ENCODE measurements around the gene CADM1. TPM values are rescaled to one million over a fixed set of nuclear protein-coding genes. Genes with fewer than 3 reads are reported as not detected.

Gene CADM1
- total RNA-seq, 1 experiment from 2014 or later, result 1.1 TPM

- H3K79me2 ChIP-seq (ENCODE audit: low read length), result no peaks in the 10 kb centered on the region
- DNase-seq (no peak), ATAC-seq (no peak)
- no peaks in the 10 kb centered on the region for H3K27me3 ChIP-seq (ENCODE audit: low read length)
- TF ChIP-seq EZH2 (IDR thresholded peaks at IDR 0.05; ENCODE audit: low read length, unreplicated experiment), result no peak
- no peak for TF ChIP-seq CTCF (conservative IDR thresholded peaks at IDR 0.05; ENCODE audit: low read depth, low read length)
- H3K9ac ChIP-seq (ENCODE audit: low read length), result no peak overlapping the region
- no peaks in the 10 kb centered on the region for H3F3A ChIP-seq (ENCODE audit: low read length, unreplicated experiment)
- H3K9me3 ChIP-seq (ENCODE audit: low read length), result no peaks in the 10 kb centered on the region
- CTCF ChIA-PET, result no interaction called here
- no peak overlapping the region for H3K4me3 ChIP-seq (ENCODE audit: low read length)
- no peak overlapping the region for H3K27ac ChIP-seq (ENCODE audit: low read length)
- BruUV-seq (replicated peaks), result no TSS peak
- no peak overlapping the region for H2AFZ ChIP-seq (ENCODE audit: low read length)
- intact Hi-C loops (cut with micrococcal nuclease), result no loop called here
- H3K4me2 ChIP-seq (ENCODE audit: low read length), result no peak overlapping the region
- no peaks in the 10 kb centered on the region for H4K20me1 ChIP-seq (ENCODE audit: low read length)
- POLR2A ChIA-PET (ENCODE audit: unreplicated experiment), result no interaction called here
- H3K4me1 ChIP-seq (ENCODE audit: insufficient read depth, low read length), result no peaks in the 10 kb centered on the region
- H3K9me2 ChIP-seq (replicated peaks; ENCODE audit: low read length), result no peaks in the 10 kb centered on the region
- H3K36me3 ChIP-seq (ENCODE audit: low read depth, low read length), result no peaks in the 10 kb centered on the region
Observed at GRCh38 chr11:115348416-115348815, 155.8 kb downstream of the CADM1 start.

GRCh38 chr11:115347106-115347505 is 157.1 kb downstream of the CADM1 start:
- CTCF ChIA-PET, result no interaction called here

GRCh38 chr11:115345840-115346239 is 158.4 kb downstream of the CADM1 start:
- H3K4me1 ChIP-seq (ENCODE audit: insufficient read depth, low read length), result no peaks in the 10 kb centered on the region
- intact Hi-C loops (cut with micrococcal nuclease), result no loop called here
- no peak for DNase-seq
- ATAC-seq, result no peak
- H3K27ac ChIP-seq (ENCODE audit: low read length), result no peak overlapping the region
- BruUV-seq (replicated peaks), result no TSS peak
- H3K36me3 ChIP-seq (ENCODE audit: low read depth, low read length), result no peaks in the 10 kb centered on the region
- H3K9me2 ChIP-seq (replicated peaks; ENCODE audit: low read length), result no peaks in the 10 kb centered on the region
- H3K9ac ChIP-seq (ENCODE audit: low read length), result no peak overlapping the region
- no peaks in the 10 kb centered on the region for H3F3A ChIP-seq (ENCODE audit: low read length, unreplicated experiment)
- no peaks in the 10 kb centered on the region for H3K27me3 ChIP-seq (ENCODE audit: low read length)
- H2AFZ ChIP-seq (ENCODE audit: low read length), result no peak overlapping the region
- H3K79me2 ChIP-seq (ENCODE audit: low read length), result no peaks in the 10 kb centered on the region
- ChIA-PET POLR2A (ENCODE audit: unreplicated experiment) (no interaction called here), CTCF (no interaction called here)
- no peaks in the 10 kb centered on the region for H4K20me1 ChIP-seq (ENCODE audit: low read length)
- no peak for TF ChIP-seq EZH2phosphoT487 (IDR thresholded peaks at IDR 0.05; ENCODE audit: borderline replicate concordance, low read length)
- TF ChIP-seq CTCF (conservative IDR thresholded peaks at IDR 0.05; ENCODE audit: low read depth, low read length), result no peak
- TF ChIP-seq EZH2 (IDR thresholded peaks at IDR 0.05; ENCODE audit: low read length, unreplicated experiment), result no peak
- H3K4me2 ChIP-seq (ENCODE audit: low read length), result no peak overlapping the region
- H3K9me3 ChIP-seq (ENCODE audit: low read length), result no peaks in the 10 kb centered on the region
- no peak overlapping the region for H3K4me3 ChIP-seq (ENCODE audit: low read length)

More at GRCh38 chr11:115347106-115347505, 157.1 kb downstream of the CADM1 start:
- intact Hi-C loops (cut with micrococcal nuclease), result no loop called here
- no peak overlapping the region for H3K27ac ChIP-seq (ENCODE audit: low read length)
- no peak overlapping the region for H3K4me2 ChIP-seq (ENCODE audit: low read length)
- H3F3A ChIP-seq (ENCODE audit: low read length, unreplicated experiment), result no peaks in the 10 kb centered on the region
- H4K20me1 ChIP-seq (ENCODE audit: low read length), result no peaks in the 10 kb centered on the region
- no peaks in the 10 kb centered on the region for H3K4me1 ChIP-seq (ENCODE audit: insufficient read depth, low read length)
- H3K9me2 ChIP-seq (replicated peaks; ENCODE audit: low read length), result no peaks in the 10 kb centered on the region
- no TSS peak for BruUV-seq (replicated peaks)
- TF ChIP-seq EZH2 (IDR thresholded peaks at IDR 0.05; ENCODE audit: low read length, unreplicated experiment), result no peak
- no peak for TF ChIP-seq CTCF (conservative IDR thresholded peaks at IDR 0.05; ENCODE audit: low read depth, low read length)
- no peak for TF ChIP-seq EZH2phosphoT487 (IDR thresholded peaks at IDR 0.05; ENCODE audit: borderline replicate concordance, low read length)
- DNase-seq (no peak), ATAC-seq (no peak)
- no peak overlapping the region for H2AFZ ChIP-seq (ENCODE audit: low read length)
- H3K79me2 ChIP-seq (ENCODE audit: low read length), result no peaks in the 10 kb centered on the region
- POLR2A ChIA-PET (ENCODE audit: unreplicated experiment), result no interaction called here
- no peak overlapping the region for H3K4me3 ChIP-seq (ENCODE audit: low read length)
- no peaks in the 10 kb centered on the region for H3K36me3 ChIP-seq (ENCODE audit: low read depth, low read length)
- no peaks in the 10 kb centered on the region for H3K9me3 ChIP-seq (ENCODE audit: low read length)
- no peaks in the 10 kb centered on the region for H3K27me3 ChIP-seq (ENCODE audit: low read length)
- H3K9ac ChIP-seq (ENCODE audit: low read length), result no peak overlapping the region
